Tibial nerve (tissue), 3 donors: ENCODE data around the gene GK2.

Experiments used
- CTCF ChIP-seq, 5 experiments: fragments of 200-600 bp in 3 of 5; fragments of 450-650 bp in 2 of 5; sonication (generic) in 3 of 5; IDR thresholded peaks; one replicate each; pipeline ENCODE4 v1.5.1; 2016 to 2019; ENCODE audit warnings: antibody characterized with exemption in 5 of 5, mild to moderate bottlenecking in 3 of 5, moderate library complexity in 2 of 5
- POLR2A ChIP-seq, 2 donors: fragments of 450-650 bp; IDR thresholded peaks; one replicate each; pipeline ENCODE4 v1.6.1; 2017; ENCODE audit warnings: antibody characterized with exemption in 2 of 2, mild to moderate bottlenecking in 2 of 2, moderate library complexity in 2 of 2

DNA sequence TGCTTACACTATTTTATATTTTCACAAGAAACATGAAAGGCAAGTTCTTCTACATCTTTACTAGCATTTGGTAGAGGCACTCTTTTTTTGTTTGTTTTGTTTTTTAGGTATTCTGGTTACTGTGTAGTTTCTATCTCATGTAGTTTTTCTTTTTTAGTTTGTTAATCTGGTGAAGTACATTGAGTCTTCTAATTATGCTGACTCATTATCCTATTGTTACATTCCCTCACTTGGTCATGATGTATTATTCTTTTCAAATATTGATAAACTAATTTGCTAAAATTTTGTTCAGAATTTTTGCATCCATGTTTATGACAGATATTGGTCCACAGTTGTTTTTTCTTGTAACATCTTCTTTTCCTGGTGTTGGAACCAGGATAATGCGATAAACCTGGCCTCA is 4.7 kb downstream of the GK2 start:
- TF ChIP-seq POLR2A (IDR thresholded peaks at IDR 0.05) (no peak), CTCF (IDR thresholded peaks at IDR 0.05) (no peak)
